Brain microvascular endothelial cell (primary cell): ENCODE data around the gene LOC128125822.
A peak's percentile ranks its signal among the peaks of the same experiment; 100 is the strongest.

ENCODE experiments used
- DNase-seq: peaks from one replicate; pipeline ENCODE4 v3.0.0-alpha.2; 2020
- H3K27ac ChIP-seq: fragments of 250-450 bp; sonication (Bioruptor Pico); 2 replicates; pipeline ENCODE4 v1.5.1; 2020; ENCODE audit warnings: mild to moderate bottlenecking, moderate library complexity
- H3K27me3 ChIP-seq: fragments of 250-450 bp; sonication (Bioruptor Pico); replicated peaks from 2 replicates; pipeline ENCODE4 v1.5.1; 2020; ENCODE audit warnings: mild to moderate bottlenecking
- H3K36me3 ChIP-seq: fragments of 250-450 bp; sonication (Bioruptor Pico); replicated peaks from 2 replicates; pipeline ENCODE4 v1.5.1; 2020; ENCODE audit warnings: mild to moderate bottlenecking
- H3K4me3 ChIP-seq: 2 replicates; pipeline ENCODE4 v1.5.1; 2011; ENCODE audit warnings: low read depth, mild to moderate bottlenecking, control low read depth, low read length, moderate library complexity
- in situ Hi-C: cut with HindIII; loops from 2 replicates; pipeline ENCODE4 v1.10.0; 2017; ENCODE audit warnings: low sequenced_read_pairs, low pct_ligation_motif_present
- TF ChIP-seq, protein P1 (sequence below): IDR thresholded peaks from 2 replicates; pipeline ENCODE4 v1.5.1; 2011; ENCODE audit warnings: low read depth, mild to moderate bottlenecking, moderate library complexity, low read length, control low read depth, inconsistent platforms; ENCODE audit errors: missing control alignments

LOC128125822 gene

DNA sequence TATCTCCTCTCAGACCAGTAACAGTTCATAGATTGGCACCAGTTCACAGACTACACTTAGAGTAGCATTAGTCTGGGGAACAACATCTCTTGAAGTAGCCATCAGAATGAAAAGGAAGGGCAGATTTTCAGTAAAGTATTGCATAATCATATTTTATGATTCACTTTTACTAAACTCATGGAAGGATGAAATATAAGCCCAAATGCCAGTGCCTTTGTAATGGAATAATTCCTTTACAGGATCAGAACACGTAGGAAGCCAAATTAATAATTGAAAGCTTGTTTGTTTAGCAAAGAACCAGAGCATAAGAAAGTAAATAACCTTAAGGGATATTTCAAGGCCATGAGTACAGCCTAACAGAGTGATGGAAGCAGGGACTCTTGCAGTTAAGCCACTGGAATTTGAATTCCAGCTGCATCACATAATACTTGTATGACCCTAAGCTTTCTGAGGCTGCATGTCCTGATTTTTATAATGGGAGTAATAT, 11.4 kb upstream of the LOC128125822 start:
- Histone ChIP-seq H3K27me3 (no peaks in the 10 kb centered on the region), H3K27ac (no peak overlapping the region), H3K36me3 (no peaks in the 10 kb centered on the region), H3K4me3 (no peak overlapping the region)
- TF ChIP-seq, protein P1, sequence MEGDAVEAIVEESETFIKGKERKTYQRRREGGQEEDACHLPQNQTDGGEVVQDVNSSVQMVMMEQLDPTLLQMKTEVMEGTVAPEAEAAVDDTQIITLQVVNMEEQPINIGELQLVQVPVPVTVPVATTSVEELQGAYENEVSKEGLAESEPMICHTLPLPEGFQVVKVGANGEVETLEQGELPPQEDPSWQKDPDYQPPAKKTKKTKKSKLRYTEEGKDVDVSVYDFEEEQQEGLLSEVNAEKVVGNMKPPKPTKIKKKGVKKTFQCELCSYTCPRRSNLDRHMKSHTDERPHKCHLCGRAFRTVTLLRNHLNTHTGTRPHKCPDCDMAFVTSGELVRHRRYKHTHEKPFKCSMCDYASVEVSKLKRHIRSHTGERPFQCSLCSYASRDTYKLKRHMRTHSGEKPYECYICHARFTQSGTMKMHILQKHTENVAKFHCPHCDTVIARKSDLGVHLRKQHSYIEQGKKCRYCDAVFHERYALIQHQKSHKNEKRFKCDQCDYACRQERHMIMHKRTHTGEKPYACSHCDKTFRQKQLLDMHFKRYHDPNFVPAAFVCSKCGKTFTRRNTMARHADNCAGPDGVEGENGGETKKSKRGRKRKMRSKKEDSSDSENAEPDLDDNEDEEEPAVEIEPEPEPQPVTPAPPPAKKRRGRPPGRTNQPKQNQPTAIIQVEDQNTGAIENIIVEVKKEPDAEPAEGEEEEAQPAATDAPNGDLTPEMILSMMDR, result no peak
- in situ Hi-C loops, result no loop called here
- no peak for DNase-seq

DNA sequence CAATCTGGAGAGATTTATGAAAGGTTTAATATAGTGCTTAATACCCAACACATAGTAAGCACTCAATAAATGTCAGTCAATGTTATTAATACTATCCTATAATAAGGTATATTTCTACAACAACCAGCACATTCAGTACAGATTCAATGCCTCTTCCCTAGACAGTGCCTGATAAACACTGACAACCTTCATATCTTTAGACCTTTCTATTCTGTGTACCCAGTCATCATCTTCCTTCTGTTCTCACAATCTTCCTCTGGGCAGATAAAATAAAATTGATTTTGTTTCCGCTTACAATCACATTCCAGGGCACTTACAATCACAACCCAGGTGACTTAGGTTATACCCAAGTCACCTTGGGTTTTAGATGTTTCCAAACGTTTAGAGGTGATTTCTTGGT, 11.0 kb upstream of the LOC128125822 start:
- DNase-seq, result no peak
- in situ Hi-C loops, result no loop called here

DNA sequence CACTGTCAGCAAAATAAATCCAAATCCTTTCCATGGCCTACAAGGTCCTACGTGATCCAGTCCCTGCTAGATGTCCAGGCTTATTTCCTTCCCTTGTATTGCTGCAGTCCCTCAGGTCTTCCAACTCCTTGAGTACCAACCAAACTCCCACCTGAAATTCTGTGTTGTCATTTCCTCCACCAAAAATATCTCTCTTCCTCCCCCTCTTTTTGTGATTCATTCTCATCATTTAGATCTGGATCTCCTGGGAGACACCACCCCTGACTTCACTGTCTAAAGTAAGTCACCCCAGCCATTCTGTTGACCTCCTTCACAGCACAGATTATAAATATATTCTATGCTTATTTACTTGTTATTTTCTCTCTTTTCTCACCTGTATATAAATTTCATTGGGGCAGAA, 9.0 kb upstream of the LOC128125822 start:
- no peaks in the 10 kb centered on the region for H3K36me3 ChIP-seq
- no peaks in the 10 kb centered on the region for H3K27me3 ChIP-seq
- H3K27ac ChIP-seq, result no peak overlapping the region
- H3K4me3 ChIP-seq, result no peak overlapping the region
- in situ Hi-C loops, result no loop called here
- TF ChIP-seq, protein P1, result no peak
- no peak for DNase-seq

More for the DNA sequence above, 11.0 kb upstream of the LOC128125822 start:
- TF ChIP-seq, protein P1, result no peak
- Histone ChIP-seq H3K36me3 (no peaks in the 10 kb centered on the region), H3K4me3 (no peak overlapping the region), H3K27me3 (no peaks in the 10 kb centered on the region), H3K27ac (no peak overlapping the region)

GRCh38 chr6:63565058-63565726, 7.1 kb upstream of the LOC128125822 start:
- Histone ChIP-seq H3K36me3 (no peaks in the 10 kb centered on the region), H3K4me3 (no peak overlapping the region), H3K27ac (no peak overlapping the region), H3K27me3 (no peaks in the 10 kb centered on the region)
- TF ChIP-seq, protein P1, result no peak
- in situ Hi-C loops, result no loop called here
- DNase-seq, result no peak

GRCh38 chr6:63565727-63566596, 6.3 kb upstream of the LOC128125822 start:
- Histone ChIP-seq H3K27ac (no peak overlapping the region), H3K4me3 (no peak overlapping the region), H3K27me3 (no peaks in the 10 kb centered on the region), H3K36me3 (no peaks in the 10 kb centered on the region)
- DNase-seq, result peak; percentile 38
- in situ Hi-C loops, result no loop called here
- TF ChIP-seq, protein P1, result no peak
